Vagina (tissue), 2 donors: Measurements from ENCODE around the gene LTBR.

Experiments used
- POLR2A ChIP-seq, 2 donors: fragments of 450-650 bp; IDR thresholded peaks; one replicate each; pipeline ENCODE4 v1.6.1; 2017; ENCODE audit warnings: antibody characterized with exemption in 2 of 2, mild to moderate bottlenecking in 2 of 2, moderate library complexity in 2 of 2
- TF ChIP-seq, protein P1 (sequence below), 3 experiments: fragments of 450-650 bp in 2 of 3; fragments of 200-600 bp in 1 of 3; sonication (generic) in 1 of 3; IDR thresholded peaks; one replicate each; pipeline ENCODE4 v1.5.1; 2017 to 2019; ENCODE audit warnings: antibody characterized with exemption in 3 of 3, mild to moderate bottlenecking in 2 of 3, moderate library complexity in 2 of 3

- TF ChIP-seq, protein P1, sequence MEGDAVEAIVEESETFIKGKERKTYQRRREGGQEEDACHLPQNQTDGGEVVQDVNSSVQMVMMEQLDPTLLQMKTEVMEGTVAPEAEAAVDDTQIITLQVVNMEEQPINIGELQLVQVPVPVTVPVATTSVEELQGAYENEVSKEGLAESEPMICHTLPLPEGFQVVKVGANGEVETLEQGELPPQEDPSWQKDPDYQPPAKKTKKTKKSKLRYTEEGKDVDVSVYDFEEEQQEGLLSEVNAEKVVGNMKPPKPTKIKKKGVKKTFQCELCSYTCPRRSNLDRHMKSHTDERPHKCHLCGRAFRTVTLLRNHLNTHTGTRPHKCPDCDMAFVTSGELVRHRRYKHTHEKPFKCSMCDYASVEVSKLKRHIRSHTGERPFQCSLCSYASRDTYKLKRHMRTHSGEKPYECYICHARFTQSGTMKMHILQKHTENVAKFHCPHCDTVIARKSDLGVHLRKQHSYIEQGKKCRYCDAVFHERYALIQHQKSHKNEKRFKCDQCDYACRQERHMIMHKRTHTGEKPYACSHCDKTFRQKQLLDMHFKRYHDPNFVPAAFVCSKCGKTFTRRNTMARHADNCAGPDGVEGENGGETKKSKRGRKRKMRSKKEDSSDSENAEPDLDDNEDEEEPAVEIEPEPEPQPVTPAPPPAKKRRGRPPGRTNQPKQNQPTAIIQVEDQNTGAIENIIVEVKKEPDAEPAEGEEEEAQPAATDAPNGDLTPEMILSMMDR (IDR thresholded peaks at IDR 0.05), result no peak
- TF ChIP-seq POLR2A (IDR thresholded peaks at IDR 0.05), result no peak
Measured at GRCh38 chr12:6354495-6355393, 29.2 kb upstream of the LTBR start.
